ENCODE measurements around the gene RTL9. TPM values are rescaled to one million over a fixed set of nuclear protein-coding genes. Genes with fewer than 3 reads are reported as not detected.

RTL9 gene
- total RNA-seq, 1 experiment from 2014 or later: not detected

Other genes starting within 250 kb of the RTL9 start
- 15.0 TPM for gene AMMECR1, start 40.8 kb upstream of the RTL9 start, total RNA-seq (2021; ENCODE audit: unreplicated experiment)